Stimulated activated CD8-positive, alpha-beta memory T cell treated with anti-CD3 and anti-CD28 coated beads, Interleukin-15, amount 100 ng/mL, for 24 hours (primary cell): ENCODE results near the gene GDPD3.
"Not testable (repeated sequence)": the region's sequence is repeated elsewhere in the genome, so short reads cannot be mapped to it uniquely, and the experiment has no call there.

Experiments
- DNase-seq: peaks from one replicate; pipeline ENCODE4 v3.0.0-alpha.2; 2020; ENCODE audit warnings: low read depth

Gene GDPD3

DNA sequence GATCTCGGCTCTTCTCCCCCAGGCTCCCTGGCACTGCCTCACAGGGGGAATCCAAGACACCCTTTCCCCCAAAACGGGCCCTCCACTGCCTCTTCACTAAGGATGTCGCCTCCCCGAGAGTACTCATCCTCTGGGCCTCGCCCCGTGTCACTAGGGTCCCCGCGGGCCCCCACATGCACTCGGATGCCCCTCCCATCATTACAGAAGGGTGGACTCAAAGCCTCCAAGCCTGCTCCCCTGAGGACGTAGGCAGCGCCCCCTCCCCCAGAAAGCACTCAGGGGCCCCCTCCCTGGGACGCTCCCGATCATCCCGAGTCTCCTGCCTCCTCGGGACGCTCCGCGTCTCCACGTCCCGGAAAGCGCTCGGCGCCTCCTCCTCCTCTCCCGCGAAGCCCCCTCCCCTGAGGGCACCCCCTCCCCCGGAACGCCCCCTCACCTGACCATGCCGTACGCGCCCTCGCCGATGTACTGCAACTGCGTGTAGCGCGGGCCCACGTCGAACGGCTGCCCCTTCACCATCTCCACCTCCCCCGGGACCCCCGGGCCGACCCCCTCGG lies 9.3 kb upstream of the GDPD3 start:
- no peak for DNase-seq

DNA sequence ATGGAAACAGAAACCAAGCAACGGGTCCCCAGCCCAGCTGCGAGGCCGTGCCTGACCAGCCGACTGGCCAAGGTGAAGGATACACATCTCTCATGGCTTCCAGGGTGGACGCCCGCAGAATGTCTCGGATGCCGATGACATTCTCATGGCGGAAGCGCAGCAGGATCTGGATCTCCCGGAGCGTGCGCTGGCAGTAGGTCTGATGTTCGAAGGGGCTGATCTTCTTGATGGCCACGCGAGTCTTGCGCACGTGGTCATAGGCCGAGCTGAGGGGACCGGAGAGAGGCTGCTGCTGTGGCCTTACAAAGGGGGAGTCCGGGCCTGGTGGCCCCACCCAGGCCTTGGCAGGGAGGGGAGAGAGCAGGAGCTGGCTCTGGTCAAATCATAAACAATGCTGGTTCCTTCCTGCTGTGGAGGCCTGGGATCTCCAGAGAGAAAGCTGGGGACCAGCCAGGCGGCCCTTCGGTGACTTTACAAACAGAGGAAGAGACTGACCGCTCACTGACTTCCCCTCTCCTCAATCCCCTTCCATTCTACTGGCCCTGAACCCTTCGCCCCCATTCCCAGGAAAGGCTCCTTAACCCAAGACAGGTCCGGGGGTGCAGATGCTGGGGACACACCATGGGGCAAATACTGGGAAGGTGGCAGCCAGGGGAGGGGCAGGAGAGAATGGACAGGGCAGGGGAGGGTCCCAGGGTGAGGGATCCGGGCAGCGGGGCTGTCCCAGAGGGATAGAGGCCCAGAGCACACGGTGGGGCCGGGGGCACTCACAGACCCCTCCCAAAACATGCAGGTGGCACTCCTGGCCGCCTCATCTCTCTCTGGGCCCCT lies 8.6 kb upstream of the GDPD3 start:
- no peak for DNase-seq

DNA sequence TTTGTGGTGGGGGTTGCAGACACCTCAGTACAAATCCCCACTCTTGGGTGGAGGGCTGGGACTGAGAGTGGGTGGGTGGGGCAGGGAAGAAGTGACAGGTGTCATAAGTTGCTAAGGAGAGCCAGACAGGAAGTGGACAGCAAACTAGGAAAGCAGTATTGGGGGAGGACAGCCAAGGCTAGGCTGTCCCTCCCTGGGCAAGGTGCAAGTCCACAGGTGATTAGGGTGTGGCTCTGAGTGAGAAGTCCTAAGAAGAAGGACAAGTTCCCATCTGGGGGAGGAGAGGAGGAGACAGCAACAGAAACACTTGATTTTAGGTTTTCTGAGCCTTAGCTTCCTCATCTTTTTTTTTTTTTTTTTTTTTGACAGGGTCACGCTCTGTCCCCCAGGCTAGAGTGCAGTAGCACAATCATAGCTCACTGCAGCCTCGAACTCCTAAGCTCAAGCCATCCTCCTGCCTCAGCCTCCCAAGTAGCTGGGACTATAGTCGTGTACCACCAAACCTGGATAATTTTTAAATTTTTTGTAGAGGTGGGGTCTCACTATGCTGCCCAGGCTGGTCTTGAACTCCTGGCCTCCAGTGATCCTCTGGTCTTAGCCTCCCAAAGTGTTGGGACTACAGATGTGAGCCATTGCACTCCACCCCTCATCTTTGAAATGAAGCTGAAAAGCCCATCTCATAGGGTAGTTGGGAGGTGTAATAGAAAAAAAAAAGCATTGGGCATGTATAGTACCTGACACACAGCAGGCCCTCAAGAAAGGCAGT lies 7.2 kb upstream of the GDPD3 start:
- DNase-seq: no peak

GRCh38 chr16:30119428-30119827 lies 6.1 kb upstream of the GDPD3 start:
- DNase-seq: no peak

DNA sequence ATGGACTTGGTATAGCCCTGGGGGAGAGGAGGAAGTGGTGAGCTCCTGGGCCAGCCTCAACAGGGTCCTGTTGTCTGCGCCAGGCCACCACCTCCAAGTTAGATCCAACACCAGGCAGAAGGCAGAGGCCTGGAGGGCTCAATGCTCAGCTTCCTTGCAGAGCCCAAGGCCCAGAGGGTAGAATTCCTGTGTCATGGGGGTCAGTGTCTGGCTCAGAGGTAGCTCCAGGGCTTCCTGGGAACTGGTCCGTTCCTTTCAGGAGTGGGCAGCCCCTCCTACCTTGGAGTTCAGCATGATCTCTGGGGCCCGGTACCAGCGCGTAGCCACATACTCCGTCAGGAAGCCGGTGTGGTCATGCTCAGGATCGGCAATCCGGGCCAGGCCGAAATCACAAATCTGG lies 4.4 kb upstream of the GDPD3 start:
- no peak for DNase-seq

DNA sequence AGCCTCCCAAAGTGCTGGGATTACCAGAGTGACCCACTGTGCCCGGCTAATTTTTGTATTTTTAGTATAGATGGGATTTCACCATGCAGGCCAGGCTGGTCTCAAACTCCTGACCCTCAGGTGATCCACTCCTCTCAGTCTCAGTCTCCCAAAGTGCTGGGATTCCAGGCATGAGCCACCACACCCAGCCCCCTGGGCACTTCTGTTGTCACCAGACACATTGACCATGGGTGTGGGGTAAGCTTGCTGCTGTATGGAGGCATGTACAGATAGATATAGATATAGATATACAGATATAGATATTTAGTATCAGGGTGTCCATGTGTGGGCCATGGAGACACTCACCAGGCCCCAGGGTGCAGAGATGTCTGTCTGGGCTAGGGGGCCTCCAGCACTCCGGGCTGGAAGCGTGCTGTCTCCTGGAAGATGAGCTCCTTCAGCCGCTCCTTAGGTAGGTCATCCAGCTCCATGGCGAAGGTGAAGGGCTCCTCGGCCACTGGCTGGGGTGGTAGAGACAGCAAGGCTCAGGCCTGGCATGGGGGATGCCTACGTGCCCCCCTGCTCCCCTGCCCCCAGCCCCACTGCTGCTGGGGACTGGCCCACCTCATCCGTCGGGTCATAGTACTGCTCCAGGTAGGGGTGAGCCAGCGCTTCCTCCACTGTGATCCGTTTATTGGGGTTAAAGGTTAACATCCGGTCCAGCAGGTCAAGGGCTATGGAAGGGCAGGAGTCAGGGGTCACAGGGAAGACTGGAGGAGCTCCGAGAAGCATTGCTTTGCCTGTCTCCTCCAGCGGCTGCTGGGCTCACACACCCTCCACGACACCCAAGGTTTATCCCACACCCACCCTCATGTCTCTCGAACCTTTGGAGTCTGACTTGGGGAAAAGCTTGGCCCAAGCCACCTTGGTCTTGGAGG lies 3.2 kb upstream of the GDPD3 start:
- DNase-seq: no peak

- no peak for DNase-seq
Observed at GRCh38 chr16:30115238-30115637, 1.9 kb upstream of the GDPD3 start.

- not testable (repeated sequence) for DNase-seq
Observed at GRCh38 chr16:30114833-30115232, 1.5 kb upstream of the GDPD3 start.

- DNase-seq: no peak
Observed at GRCh38 chr16:30114411-30114810, 1.1 kb upstream of the GDPD3 start.

DNA sequence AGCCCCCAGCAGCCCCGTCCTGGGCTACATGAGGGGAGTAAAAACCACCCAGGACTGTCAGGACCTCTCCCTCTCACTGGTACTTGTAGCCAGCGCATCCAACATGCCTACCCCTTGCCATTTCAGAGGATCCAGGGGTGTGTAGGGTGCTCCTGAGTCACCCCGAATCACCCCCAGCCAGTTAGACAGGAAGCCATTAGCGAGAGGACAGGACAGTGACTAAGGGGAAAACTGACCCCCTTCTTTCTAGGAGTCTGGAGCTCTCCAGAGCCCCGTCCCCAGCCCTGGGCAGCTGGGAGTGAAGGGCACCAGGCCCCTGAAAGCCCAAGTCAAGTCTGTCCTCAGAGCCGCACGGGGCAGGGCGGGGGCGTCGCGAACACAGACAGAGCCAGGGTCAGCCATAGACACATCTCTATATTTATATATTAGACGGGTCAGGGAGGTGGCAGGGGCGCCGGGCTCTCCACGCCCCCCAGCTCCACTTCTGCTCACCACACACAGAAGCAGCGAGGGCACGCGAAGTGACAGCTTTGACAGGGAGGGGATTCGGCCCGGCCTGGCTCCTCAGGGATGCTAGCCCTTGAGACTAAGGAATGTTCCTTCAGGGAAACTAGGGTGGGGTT lies 485 bp upstream of the GDPD3 start:
- DNase-seq: no peak

DNA sequence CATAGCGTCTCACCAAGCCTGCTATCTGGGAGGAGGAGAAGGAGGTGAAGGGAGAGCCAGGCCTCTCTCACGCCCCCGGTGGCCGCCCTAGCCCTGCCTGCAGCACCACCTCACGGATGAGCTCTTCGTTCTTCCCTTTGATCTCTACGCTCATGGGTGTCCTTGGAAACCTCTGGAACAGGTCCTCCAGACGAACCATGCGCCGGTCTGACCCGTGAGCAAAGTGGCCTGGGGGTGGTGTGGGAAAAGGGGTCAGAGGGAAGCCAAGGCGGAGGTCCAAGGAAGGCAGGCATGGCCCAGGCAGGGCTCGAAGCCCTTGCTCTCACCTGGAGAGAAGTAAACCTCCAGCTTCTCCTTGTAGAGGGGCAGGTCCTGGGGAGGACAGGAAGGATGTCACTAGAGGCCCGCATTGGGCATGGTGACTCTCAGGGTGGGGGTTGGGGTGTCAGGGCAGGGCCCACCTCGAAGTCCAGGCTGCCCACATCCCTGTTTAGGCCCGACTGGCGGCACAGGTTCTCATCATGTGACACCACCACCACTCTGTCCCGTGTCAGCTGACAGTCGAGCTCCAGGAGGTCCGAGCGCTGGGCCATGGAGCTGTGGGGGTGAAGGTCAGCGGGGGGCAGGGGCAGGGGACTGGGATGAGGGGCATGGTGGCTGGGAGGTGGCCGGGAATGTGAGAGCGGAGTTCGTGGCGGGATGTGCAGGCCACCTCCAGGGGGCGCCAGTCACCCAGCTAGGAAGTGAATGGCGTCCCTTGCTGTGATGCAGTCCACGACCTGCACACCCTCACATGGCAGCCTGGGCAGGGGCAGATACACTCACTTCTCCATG lies 923 bp downstream of the GDPD3 start:
- peak; percentile 54 for DNase-seq

DNA sequence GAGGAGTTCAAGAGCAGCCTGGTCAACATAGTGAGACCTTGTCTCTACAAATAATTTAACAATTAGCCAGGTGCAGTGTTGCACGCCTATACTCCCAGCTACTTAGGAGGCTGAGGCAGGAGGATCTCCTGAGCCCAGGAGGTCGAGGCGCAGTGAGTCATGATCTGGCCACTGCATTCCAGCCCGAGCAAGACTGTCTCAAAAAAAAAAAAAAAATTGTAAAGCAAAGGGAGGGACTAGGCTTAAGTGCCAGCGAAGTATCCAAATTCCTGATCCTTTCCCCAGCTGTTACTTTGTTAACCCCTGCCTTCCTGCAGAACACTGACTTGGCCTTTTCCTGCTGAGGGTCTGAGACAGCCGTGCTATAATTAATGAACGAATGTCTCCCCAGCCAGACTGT lies 2.7 kb downstream of the GDPD3 start:
- DNase-seq: no peak

- DNase-seq: no peak
Observed at GRCh38 chr16:30108059-30108850, 5.1 kb downstream of the GDPD3 start.

- no peak for DNase-seq
Observed at GRCh38 chr16:30104492-30104891, 8.8 kb downstream of the GDPD3 start.

GRCh38 chr16:30104090-30104489 lies 9.2 kb downstream of the GDPD3 start:
- DNase-seq: no peak

DNA sequence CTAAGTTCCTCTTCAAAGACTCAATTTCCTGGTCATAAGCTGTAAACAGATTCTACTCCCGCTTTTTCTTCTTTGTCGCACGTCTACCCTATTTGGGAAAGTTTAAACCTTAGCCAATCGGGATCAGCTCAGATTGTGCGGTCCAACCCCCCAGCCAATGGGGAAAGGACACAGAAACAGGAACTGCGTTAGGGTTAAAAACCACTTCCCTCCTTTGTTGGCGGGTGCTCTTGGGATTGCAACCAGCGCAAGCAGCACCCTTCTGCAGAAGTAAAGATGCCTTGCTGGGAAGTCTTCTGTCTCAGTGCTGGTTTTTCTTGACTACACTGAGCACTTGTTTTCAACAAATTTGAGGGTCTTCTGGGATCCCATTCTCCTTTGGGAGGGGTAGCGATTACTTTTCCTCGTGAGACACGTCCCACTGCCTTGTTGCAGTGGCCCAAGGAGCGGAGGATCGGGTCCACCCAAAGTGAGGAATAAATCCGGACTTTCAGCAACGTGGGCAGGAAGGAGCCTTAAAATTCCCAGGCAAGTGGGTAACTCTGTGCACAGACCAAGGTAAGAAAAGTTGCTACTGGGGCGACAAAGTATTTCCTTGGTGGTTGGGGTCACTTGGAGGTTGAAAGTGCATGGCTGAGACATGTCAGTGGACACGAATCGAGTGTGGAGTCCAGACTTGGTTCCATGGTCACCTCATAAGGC lies 16.3 kb downstream of the GDPD3 start:
- DNase-seq: no peak

- DNase-seq: peak; percentile 72
Observed at GRCh38 chr16:30096105-30096861, 17.1 kb downstream of the GDPD3 start, which contains the start of gene YPEL3. Gene YPEL3 (minus strand): TSS chr16:30096213. CDS start chr16:30095482, 731 bp downstream.
